Trophoblast cell (in vitro differentiated cells and primary cell): ENCODE results near the gene PHF13.

Experiments used
- DNase-seq, 2 donors: peaks; one replicate each; pipeline ENCODE4 v3.0.0-alpha.2; 2016
- H2AFZ ChIP-seq: 2 replicates; pipeline ENCODE4 v1.6.1; 2013; ENCODE audit warnings: low read length, moderate library complexity, mild to moderate bottlenecking; ENCODE audit not compliant: insufficient read depth, poor library complexity
- H2AK5ac ChIP-seq: 2 replicates; pipeline ENCODE4 v1.6.1; 2013; ENCODE audit warnings: mild to moderate bottlenecking, low read length
- H2BK120ac ChIP-seq: 2 replicates; pipeline ENCODE4 v1.6.1; 2013; ENCODE audit warnings: low read length, mild to moderate bottlenecking, moderate library complexity; ENCODE audit not compliant: insufficient read depth, poor library complexity
- H2BK12ac ChIP-seq: 2 replicates; pipeline ENCODE4 v1.6.1; 2013; ENCODE audit warnings: mild to moderate bottlenecking, low read length, moderate library complexity
- H2BK5ac ChIP-seq: 2 replicates; pipeline ENCODE4 v1.6.1; 2013; ENCODE audit warnings: low read length, low read depth, moderate library complexity, mild to moderate bottlenecking; ENCODE audit not compliant: poor library complexity
- H3K14ac ChIP-seq: 2 replicates; pipeline ENCODE4 v1.6.1; 2013; ENCODE audit warnings: mild to moderate bottlenecking, low read length
- H3K18ac ChIP-seq: 2 replicates; pipeline ENCODE4 v1.6.1; 2013; ENCODE audit warnings: mild to moderate bottlenecking, low read length
- H3K23ac ChIP-seq: 2 replicates; pipeline ENCODE4 v1.6.1; 2013; ENCODE audit warnings: low read length
- H3K27ac ChIP-seq: 2 replicates; pipeline ENCODE4 v1.5.1; 2013; ENCODE audit warnings: low read depth, mild to moderate bottlenecking, inconsistent platforms, low read length, moderate library complexity
- H3K27me3 ChIP-seq: 2 replicates; pipeline ENCODE4 v1.6.1; 2013; ENCODE audit warnings: inconsistent platforms, mild to moderate bottlenecking, low read length, moderate library complexity; ENCODE audit not compliant: insufficient read depth
- H3K36me3 ChIP-seq, 2 experiments: 1 replicate in 1 of 2; 2 replicates in 1 of 2; pipeline ENCODE4 v1.6.1; 2013; ENCODE audit warnings: low read length in 2 of 2, mild to moderate bottlenecking in 2 of 2, moderate library complexity in 1 of 2; ENCODE audit not compliant: insufficient read depth in 2 of 2, control insufficient read depth in 1 of 2
- H3K4ac ChIP-seq: 2 replicates; pipeline ENCODE4 v1.6.1; 2013; ENCODE audit warnings: low read depth, mild to moderate bottlenecking, low read length, moderate library complexity
- H3K4me1 ChIP-seq, 2 experiments: 1 replicate in 1 of 2; 2 replicates in 1 of 2; pipeline ENCODE4 v1.6.1; 2013; ENCODE audit warnings: low read length in 2 of 2, mild to moderate bottlenecking in 2 of 2, moderate library complexity in 1 of 2; ENCODE audit not compliant: insufficient read depth in 2 of 2, control insufficient read depth in 1 of 2
- H3K4me2 ChIP-seq: 2 replicates; pipeline ENCODE4 v1.6.1; 2013; ENCODE audit warnings: inconsistent platforms, mild to moderate bottlenecking, low read length, moderate library complexity
- H3K4me3 ChIP-seq: 2 replicates; pipeline ENCODE4 v1.5.1; 2013; ENCODE audit warnings: mild to moderate bottlenecking, low read depth, low read length, inconsistent platforms
- H3K79me1 ChIP-seq: one replicate; pipeline ENCODE4 v1.6.1; 2013; ENCODE audit warnings: low read length
- H3K79me2 ChIP-seq: 2 replicates; pipeline ENCODE4 v1.6.1; 2013; ENCODE audit warnings: low read length, mild to moderate bottlenecking; ENCODE audit not compliant: control insufficient read depth, insufficient read depth, poor library complexity
- H3K9ac ChIP-seq: 2 replicates; pipeline ENCODE4 v1.6.1; 2013; ENCODE audit warnings: mild to moderate bottlenecking, low read length
- H3K9me3 ChIP-seq: 2 replicates; pipeline ENCODE4 v1.6.1; 2013; ENCODE audit warnings: low read depth, mild to moderate bottlenecking, control low read depth, inconsistent platforms, low read length; ENCODE audit not compliant: insufficient read depth
- H4K12ac ChIP-seq: 2 replicates; pipeline ENCODE4 v1.6.1; 2013; ENCODE audit warnings: low read depth, mild to moderate bottlenecking, low read length, moderate library complexity
- H4K8ac ChIP-seq: 2 replicates; pipeline ENCODE4 v1.6.1; 2013; ENCODE audit warnings: low read depth, mild to moderate bottlenecking, low read length, moderate library complexity
- H4K91ac ChIP-seq: one replicate; pipeline ENCODE4 v1.6.1; 2013; ENCODE audit warnings: low read depth, mild to moderate bottlenecking, low read length, moderate library complexity
- WGBS: extraction: QIAGEN DNeasy Blood & Tissue Kit; methylation state at CpG from one replicate; pipeline ENCODE4 v1.1.7; 2013; ENCODE audit warnings: missing lambda C conversion rate; ENCODE audit not compliant: insufficient read length, insufficient coverage; ENCODE audit errors: extremely low coverage; 5-methylcytosine and 5-hydroxymethylcytosine counted together

PHF13 gene

DNA sequence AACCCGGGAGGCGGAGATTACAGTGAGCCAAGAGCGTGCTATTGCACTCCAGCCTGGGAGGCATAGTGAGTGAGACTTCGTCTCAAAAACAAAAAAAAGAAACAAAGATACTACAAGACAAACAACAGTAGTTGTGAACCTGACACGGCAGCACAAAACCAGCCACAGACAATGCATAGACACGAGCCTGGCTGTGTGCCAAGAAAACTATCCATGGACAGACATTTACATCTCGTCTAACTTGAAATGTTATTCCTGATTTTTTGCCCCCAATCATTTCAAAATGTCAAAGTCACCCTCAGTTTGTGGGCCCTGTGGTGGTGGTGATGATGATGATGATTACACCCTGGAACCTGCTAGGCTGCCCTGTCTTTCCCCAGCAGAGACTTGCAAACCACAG is 17.2 kb upstream of the PHF13 start:
- Histone ChIP-seq H3K14ac (no peak overlapping the region), H4K8ac (no peak overlapping the region), H3K79me1 (peaks cover 7% of the 10 kb centered on the region), H3K4me1 (peaks cover 7 to 13% of the 10 kb centered on the region in 2 experiments), H2BK12ac (no peak overlapping the region), H3K4me3 (no peak overlapping the region), H3K79me2 (peaks cover 16% of the 10 kb centered on the region), H2BK5ac (no peak overlapping the region), H3K27me3 (no peaks in the 10 kb centered on the region), H4K91ac (no peak overlapping the region), H3K18ac (no peak overlapping the region), H3K4ac (no peak overlapping the region), H3K4me2 (no peak overlapping the region), H2BK120ac (no peak overlapping the region), H4K12ac (no peak overlapping the region), H2AFZ (no peak overlapping the region), H3K36me3 (peaks cover 72 to 73% of the 10 kb centered on the region in 2 experiments), H2AK5ac (no peak overlapping the region), H3K9me3 (peaks cover 3% of the 10 kb centered on the region), H3K27ac (no peak overlapping the region), H3K9ac (no peak overlapping the region), H3K23ac (no peak overlapping the region)
- DNase-seq, result no peak
- no CpG with 5 or more reads among the region's 7 CpGs for WGBS

DNA sequence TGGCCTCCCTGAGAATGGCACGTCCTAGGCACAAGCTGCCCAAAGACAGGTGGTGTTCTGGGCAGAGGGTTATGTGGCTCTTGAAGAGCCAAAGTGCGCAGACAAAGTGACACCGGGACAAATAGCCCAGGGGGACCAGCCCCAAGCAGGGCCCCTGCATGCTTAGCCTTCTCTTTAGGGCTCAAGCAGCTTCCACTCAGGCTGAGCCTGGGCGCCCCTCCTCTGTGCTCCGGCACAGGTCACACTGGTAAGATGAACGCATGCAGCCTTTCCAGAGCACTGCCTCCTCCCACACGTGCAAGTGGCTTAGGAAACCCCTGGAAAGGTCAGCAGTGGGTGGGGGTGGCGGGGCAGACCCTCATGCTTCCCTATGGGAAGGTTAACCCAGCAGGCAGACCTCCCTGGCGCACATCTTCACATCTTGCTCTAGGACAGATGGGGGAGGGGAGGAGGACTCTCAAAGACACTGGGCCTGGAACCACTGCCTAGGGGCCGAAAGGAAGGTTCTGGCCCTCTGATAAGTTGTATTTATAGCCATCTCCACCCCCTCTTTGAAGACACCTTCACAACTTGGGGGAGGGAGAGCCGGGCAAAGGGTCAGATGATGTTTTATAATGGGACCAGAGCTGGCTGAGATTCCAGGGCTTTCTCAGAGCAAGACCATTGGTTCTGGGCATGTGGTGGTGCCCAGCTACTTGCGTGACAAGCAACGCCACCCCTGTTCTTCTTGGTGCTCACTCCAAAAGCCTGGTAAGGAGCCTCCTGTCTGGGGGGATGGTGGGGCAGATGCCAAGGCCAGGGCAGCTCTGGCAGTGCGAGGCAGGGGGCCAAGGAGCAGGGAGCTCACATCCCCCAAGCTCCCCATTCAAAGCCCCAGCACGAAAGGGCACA is 16.4 kb upstream of the PHF13 start:
- Histone ChIP-seq H3K9me3 (peaks cover 5% of the 10 kb centered on the region), H3K4me2 (no peak overlapping the region), H2BK12ac (no peak overlapping the region), H3K18ac (peak overlapping the region; percentile 18), H3K27me3 (no peaks in the 10 kb centered on the region), H2BK120ac (no peak overlapping the region), H2BK5ac (no peak overlapping the region), H3K27ac (no peak overlapping the region), H3K4ac (no peak overlapping the region), H4K12ac (no peak overlapping the region), H3K36me3 (peaks cover 66 to 67% of the 10 kb centered on the region in 2 experiments), H2AK5ac (no peak overlapping the region), H4K91ac (no peak overlapping the region), H3K79me2 (peaks cover 24% of the 10 kb centered on the region), H3K9ac (no peak overlapping the region), H4K8ac (no peak overlapping the region), H3K4me1 (peaks cover 7 to 16% of the 10 kb centered on the region in 2 experiments), H3K4me3 (no peak overlapping the region), H3K23ac (no peak overlapping the region), H3K79me1 (peaks cover 13% of the 10 kb centered on the region), H2AFZ (no peak overlapping the region), H3K14ac (no peak overlapping the region)
- no peak for DNase-seq
- WGBS, result no CpG with 5 or more reads among the region's 15 CpGs

DNA sequence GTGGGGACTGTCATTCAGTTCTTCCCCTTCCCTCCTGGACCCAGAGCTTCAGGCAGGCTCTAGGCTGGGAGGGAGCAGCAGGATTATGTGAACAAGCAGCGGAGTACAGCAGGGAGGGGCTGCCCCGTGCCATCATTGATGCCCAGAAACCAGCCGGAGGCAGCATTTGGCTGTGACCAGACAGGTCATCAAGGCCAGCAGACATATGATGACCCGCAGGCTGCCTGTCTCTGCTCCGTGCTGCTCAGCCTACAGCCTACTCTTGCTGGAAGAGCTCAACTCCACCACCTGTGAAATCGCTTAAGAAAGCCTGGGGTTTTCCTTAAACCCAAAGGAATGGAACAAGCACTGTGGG is 15.8 kb upstream of the PHF13 start:
- no CpG with 5 or more reads among the region's 6 CpGs for WGBS
- Histone ChIP-seq H2AFZ (no peak overlapping the region), H3K4me2 (no peak overlapping the region), H3K36me3 (peaks cover 60 to 61% of the 10 kb centered on the region in 2 experiments), H3K14ac (no peak overlapping the region), H4K12ac (no peak overlapping the region), H3K4me1 (peaks cover 7 to 16% of the 10 kb centered on the region in 2 experiments), H3K9me3 (peaks cover 7% of the 10 kb centered on the region), H2AK5ac (no peak overlapping the region), H3K4me3 (no peak overlapping the region), H4K91ac (no peak overlapping the region), H3K79me2 (peaks cover 29% of the 10 kb centered on the region), H3K27me3 (no peaks in the 10 kb centered on the region), H2BK12ac (no peak overlapping the region), H4K8ac (no peak overlapping the region), H3K4ac (peak overlapping the region; percentile 43), H2BK120ac (no peak overlapping the region), H3K18ac (no peak overlapping the region), H3K79me1 (peaks cover 18% of the 10 kb centered on the region), H3K23ac (no peak overlapping the region), H2BK5ac (no peak overlapping the region), H3K9ac (no peak overlapping the region), H3K27ac (no peak overlapping the region)
- no peak for DNase-seq

DNA sequence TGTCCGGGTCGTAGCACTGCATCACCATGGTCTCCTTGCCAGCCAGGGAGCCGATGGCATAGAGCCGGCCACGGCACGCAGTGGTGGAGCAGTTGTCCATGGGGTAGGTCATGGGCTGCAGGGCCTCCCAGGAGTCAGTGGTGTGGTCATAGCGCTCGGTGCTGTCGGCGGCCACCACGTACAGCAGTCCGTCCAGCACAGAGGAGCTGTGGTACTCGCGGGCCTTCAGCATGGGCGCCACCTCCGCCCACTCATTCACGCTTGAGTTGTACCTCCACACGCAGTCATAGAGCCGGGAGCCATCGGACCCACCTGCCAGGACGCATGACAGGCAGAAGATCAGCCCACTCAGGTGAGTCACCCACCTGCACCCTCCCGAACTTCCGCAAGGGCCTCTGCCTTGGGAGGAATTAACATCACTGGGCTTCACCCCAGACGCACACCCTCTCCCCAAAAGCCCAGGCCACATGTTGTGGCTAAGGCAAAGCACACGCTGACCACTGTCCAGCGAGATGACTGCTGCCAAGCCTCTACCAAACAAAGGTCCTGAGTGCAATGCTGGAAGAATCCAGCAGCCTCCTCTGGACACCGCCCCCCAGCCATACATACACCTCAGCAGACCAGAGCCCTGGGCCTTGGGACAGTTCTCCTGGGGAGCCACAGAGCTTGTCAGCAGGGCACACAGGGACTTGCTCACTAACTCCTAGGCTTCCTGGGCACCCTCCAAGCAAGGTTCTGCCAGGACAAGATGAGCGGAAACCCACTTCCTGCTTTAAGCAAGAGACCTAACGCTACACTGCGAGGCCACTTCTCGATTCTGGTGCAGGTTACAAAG is 14.2 kb upstream of the PHF13 start:
- Histone ChIP-seq H4K12ac (no peak overlapping the region), H2BK5ac (no peak overlapping the region), H3K79me1 (peaks cover 31% of the 10 kb centered on the region), H2AFZ (no peak overlapping the region), H3K36me3 (peaks cover 45 to 46% of the 10 kb centered on the region in 2 experiments), H3K18ac (no peak overlapping the region), H3K79me2 (peaks cover 36% of the 10 kb centered on the region), H4K91ac (no peak overlapping the region), H3K27me3 (no peaks in the 10 kb centered on the region), H3K14ac (no peak overlapping the region), H2AK5ac (no peak overlapping the region), H3K4ac (peak overlapping the region; percentile 35), H2BK120ac (no peak overlapping the region), H3K27ac (no peak overlapping the region), H3K4me1 (peaks cover 16 to 25% of the 10 kb centered on the region in 2 experiments), H3K9me3 (peaks cover 7% of the 10 kb centered on the region), H4K8ac (no peak overlapping the region), H3K4me3 (no peak overlapping the region), H2BK12ac (no peak overlapping the region), H3K9ac (no peak overlapping the region), H3K4me2 (peak overlapping the region; percentile 2), H3K23ac (no peak overlapping the region)
- WGBS, result no CpG with 5 or more reads among the region's 31 CpGs
- DNase-seq, result peak in 1 of 2 donors; percentile 44
